Cerebellar cortex (tissue), 1 donor: ENCODE measurements around the gene ARSI.
A peak's percentile ranks its signal among the peaks of the same experiment; 100 is the strongest.
"Not testable (repeated sequence)": the region's sequence is repeated elsewhere in the genome, so short reads cannot be mapped to it uniquely, and the experiment has no call there.

Source experiments
- DNase-seq: peaks from one replicate; pipeline ENCODE4 v3.0.0-alpha.2; 2015; ENCODE audit warnings: low spot score

Gene ARSI

DNA sequence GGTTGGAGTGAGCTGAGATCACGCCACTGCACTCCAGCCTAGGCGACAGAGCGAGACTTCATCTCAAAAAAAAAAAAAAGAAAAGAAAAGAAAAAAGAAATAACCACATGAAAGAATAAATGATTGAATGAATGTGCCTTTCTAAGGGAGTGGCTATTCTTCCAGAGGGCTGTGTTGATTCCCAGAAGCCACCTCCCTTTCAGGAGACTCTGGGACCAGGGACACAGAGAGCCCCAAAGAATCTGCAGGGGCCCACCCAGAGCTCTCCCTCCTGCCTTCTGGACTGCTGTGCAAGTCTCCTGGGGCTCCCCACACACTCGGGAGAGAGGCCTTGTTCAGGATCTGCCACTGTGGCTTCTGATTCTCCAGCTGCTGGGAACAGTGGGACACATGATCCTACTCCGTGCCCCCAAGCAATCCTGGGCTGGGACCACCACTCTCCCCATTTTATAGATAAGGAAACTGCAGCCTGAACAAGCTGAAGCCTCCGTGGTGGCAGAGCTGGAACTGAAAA, 36.8 kb downstream of the ARSI start:
- DNase-seq, result no peak

- no peak for DNase-seq
These were observed 37.8 kb downstream of the ARSI start for GRCh38 chr5:150264667-150265603.

- DNase-seq, result peak; percentile 69
These were observed 38.7 kb downstream of the ARSI start for GRCh38 chr5:150263801-150264621.

DNA sequence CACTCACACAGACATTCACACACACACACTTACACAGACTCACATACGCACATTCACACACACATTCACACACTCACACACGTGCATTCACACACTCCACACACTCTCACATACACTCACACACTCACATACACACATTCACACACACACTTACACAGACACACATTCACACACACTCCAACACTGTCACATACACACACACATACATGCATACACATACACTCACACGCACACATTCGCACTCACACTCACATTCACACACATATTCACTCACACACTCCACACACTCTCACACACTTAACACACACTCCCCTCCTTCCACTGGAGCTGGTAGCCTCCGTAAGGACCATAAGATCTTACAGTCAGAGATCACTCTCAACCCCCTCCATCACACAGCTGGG, 39.3 kb downstream of the ARSI start:
- no peak for DNase-seq

DNA sequence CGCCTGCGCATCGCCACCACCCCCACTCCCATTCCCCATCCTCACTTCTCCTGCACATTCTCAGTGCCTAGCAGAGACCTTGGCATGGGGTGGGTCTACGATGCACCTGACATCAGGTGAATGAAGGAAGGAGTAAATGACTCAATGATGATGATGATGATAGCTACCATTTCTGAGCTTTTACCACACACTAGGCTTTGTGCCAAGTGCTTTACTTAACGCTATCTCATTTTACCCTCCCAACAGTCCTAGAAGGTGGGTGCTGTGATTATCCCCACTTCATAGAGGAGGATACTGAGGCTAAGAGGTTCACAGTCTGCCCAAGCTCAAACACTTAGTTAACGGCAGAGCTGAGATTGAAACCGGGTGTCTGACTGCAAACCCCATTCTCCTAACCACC, 40.2 kb downstream of the ARSI start:
- no peak for DNase-seq

- DNase-seq, result no peak
These were observed 41.5 kb downstream of the ARSI start for GRCh38 chr5:150261231-150261630.

DNA sequence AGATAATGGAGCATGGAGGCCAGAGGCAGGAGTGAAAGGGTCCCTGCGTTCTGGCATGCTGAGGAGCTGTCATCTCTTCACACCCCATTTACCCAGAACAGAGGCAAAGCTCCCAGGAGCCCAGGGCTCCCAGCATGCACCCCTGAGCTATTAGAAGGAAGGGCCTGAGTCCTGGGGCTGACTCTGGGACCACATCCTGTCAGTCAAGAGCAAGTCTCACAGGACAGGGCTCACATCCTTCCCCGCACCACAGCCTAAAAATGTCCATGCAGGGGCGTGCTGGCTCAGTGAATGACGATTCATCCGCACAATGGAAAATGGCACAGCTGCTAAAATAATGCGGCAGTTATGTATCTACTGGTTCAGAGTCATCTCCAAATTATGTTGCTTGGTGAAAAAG, 44.6 kb downstream of the ARSI start:
- no peak for DNase-seq

DNA sequence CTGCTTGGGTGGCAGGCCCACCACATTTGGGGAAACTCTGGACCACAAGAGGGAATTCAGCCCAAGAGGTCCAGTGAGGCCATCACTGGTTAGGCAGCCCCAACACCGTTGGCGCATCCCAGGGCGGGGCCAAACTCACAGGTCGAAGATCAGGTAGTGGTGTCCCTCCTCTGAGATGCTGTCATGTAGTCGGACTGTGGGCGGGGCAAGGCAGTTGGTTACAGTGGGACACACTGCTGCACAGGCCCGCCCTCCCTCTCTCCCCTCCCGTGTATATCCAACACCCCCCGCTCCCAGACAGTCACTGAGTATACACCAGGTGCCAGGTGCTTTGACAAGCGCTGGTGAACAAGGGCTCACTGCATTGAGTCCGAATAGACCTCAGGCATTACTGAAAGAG, 45.3 kb downstream of the ARSI start:
- DNase-seq, result no peak

GRCh38 chr5:150256410-150257064, 46.2 kb downstream of the ARSI start:
- DNase-seq, result peak; percentile 32

DNA sequence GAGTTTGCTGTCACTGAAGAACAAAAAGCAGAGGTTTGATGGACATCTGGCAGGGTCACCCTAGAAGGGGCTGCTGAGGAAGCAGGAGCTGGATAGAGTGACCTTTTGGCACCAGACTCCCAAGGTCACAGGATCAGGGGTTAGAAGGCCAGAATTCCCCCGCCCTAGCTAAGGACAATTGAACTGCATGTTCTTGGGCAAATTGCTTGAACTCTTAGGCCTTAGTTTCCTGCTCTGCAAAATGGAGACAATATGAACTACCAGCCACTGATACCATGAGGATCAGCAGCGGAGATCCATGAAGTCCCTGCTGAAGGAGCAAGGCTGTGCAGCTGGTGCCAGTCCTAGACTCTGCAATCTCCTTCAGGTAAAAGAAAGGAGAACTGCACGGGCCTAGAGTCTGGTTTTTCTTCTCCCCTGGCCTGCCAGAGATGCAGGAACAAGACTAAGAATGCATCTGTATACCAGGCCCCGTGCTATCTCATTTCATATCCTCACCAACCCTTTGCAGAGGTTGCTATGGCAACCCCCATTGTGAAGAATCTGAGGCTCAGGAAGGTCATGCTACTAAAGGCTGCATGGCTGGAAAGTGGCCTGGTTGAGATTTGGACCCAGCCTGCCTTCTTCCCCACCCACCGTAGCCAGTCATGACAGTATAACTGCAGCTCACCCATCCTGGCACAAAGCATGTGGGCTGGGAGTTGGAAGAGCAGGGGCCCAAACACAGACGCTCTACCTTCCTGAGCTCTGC, 46.9 kb downstream of the ARSI start:
- DNase-seq, result peak; percentile 46

GRCh38 chr5:150254774-150255173, 47.9 kb downstream of the ARSI start:
- no peak for DNase-seq

DNA sequence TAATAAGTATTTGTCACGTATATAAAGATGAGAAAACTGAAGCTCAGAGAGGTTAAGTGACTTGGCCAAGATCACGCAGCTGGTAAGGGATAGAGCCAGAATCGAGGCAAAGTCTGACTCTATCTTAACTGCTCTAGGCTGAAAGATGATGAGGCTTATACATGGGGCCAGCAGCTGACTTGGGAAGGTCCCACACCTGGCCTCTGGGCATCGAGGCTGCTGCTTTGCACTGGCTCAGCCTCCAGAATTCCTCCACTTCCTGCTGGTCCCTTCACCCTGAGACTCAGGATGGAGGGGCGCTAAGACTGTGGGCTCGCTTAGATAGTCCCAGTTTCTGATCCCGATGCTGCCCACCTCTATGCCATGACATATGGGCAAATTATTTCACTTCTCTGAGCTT, 48.3 kb downstream of the ARSI start:
- DNase-seq, result no peak

DNA sequence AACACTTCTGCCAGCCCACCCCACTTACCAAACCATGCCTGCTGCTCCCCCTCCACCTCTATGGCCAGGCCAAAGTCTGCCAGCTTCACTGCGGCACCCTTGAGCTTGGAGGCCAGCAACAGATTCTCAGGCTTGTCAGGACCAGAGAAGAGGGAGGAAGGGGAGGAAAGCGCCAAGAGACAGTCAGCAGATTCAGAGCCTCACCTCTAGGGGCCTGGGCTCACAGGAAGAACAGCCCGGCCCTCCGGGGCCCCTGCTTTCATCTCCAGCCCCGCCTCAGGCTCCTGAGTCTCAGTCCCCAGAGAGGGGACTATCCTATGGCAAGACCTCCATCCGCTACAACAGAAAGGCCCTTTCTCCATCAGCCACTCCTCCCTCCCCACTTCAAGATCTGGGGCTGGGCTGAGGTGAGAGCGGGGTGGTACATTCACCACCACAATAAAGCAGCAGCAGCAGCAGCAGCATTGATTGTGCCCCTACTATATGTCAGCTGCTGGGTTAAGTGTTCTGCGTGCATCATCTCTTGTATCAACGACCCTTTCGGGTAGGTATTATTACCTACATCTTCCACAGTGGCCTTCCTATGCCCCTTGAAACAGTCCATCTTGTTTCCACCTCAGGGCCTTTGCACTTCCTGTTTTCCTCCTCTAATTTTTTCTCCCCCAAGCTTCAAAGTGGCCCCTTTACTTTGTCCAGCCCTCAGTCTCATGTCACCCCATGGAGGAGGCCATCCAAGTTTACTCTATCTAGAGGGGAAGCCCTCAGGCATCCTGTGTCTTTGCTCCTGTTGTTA, 49.1 kb downstream of the ARSI start:
- DNase-seq, result no peak

GRCh38 chr5:150252489-150252888, 50.2 kb downstream of the ARSI start:
- no peak for DNase-seq

DNA sequence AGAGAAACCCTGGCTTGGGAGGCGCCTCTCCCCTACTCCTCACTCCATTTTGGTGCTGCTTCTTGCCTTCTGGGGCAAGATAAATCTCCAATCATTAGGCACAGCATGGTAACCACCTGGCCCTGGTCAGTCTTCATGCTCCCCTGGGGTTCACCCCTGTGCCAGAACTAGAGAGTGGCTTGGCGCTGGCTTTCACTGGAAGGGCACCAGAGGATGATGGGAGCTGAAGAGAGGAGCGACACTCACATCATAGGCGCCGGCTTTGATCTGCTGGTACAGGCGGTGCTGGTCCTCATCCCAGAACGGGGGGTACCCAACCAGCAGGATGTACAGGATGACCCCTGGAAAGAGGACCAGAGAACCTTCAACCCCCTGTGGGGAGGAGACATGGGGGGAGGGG, 51.2 kb downstream of the ARSI start:
- DNase-seq, result no peak

DNA sequence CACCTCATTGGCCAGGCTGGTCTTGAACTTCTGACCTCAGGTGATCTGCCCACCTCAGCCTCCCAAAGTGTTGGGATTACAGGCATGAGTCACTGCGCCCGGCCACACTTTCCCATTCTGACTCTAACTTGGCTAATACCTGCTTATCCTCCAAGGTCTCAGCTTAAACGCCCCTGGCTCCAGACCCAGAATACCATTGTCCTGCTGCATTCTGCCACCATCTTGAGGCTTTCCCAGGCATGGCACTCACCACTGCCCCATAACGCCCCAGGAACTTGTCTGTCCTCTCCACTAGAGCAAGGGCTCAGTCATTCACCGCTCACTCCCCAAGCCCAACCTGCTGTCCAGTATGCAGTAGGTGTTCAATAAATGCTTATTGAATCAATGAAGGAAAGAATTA, 53.0 kb downstream of the ARSI start:
- DNase-seq, result no peak

DNA sequence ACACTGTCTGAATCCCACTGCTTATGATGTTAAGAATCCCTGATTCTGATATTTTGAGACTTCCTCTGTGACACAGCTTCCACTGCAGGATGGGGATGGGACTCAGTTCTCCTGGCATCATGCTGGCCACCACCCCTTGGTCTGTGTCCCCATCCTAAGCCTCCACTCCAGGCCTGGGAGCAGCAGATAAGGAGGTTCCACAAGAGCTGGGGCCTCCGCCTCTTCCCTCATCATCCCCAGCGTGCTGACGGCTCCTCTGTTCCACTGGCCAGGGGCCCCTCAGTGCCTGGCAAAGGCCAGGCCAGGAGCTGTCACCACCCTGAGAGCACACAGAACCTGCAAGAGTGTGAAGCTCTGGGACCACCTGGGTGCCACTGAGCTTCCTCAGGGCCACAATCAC, 53.8 kb downstream of the ARSI start:
- no peak for DNase-seq

GRCh38 chr5:150248493-150248892, 54.2 kb downstream of the ARSI start:
- DNase-seq, result not testable (repeated sequence)

DNA sequence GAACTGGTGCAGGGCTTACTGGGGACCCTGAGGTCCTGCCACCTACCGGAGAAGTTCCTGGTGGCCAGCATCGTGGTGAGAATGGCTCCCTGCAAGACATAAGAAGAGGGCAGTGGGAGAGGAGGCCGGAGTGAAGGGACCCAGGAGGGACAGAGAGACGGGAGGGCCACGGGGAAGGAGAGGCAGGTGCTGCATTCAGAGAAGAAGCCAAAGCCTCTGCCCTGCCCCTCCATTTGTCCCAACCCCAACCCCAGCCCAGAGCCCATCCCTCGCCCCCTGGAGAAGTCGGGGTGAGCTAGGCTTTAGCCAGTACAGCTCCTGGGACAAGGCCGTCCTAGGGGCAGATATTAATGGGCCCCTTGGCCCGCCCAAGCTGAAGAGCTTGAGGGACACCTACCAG, 55.0 kb downstream of the ARSI start:
- no peak for DNase-seq

DNA sequence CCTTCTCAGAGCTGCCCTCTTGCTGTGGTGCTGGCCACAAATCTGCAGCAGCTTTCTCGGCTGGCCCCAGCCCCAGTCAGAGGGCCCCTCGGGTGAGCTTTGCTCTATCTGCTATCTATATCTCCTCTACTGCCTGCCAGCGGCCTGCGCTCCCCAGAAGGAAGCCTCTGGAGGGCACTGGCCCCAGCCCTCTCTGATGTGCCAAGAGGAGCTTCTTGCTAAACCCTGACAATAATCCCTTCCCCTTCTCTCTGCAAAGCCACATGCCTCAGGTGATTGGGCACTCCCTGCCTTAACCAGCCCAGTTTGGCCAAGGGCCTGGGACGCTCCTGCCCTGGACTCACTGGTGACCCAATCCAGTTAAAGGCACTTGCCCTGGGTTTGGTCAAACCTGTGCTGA, 55.9 kb downstream of the ARSI start:
- DNase-seq, result no peak

DNA sequence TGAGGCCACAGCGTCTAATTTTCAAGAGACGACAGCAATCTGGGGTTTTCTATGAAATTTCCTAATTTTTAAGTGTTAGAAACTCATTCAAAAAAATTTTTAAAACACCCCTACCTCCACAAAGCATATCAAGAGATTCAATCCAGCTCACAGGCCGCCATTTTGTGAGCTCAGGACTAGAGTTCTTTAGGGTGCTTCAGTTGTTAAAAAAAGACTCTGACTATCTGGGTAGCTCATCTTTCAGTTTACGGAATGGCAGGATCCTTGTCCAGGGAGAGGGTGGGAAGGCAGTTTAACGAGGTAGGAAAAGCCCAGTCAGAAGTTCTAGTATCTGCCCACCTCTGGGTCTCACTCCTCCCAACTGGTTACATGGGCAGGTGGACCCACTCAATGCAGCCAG, 56.3 kb downstream of the ARSI start:
- no peak for DNase-seq
